ELF-1 (cell line): ENCODE data around the gene SELENBP1.
"Not testable (repeated sequence)": the region's sequence is repeated elsewhere in the genome, so short reads cannot be mapped to it uniquely, and the experiment has no call there.

Experiments
- DNase-seq: peaks from one replicate; pipeline ENCODE4 v3.0.0-alpha.2; 2016; ENCODE audit warnings: low read depth, low spot score

The SELENBP1 gene

GRCh38 chr1:151377150-151377884, 4.8 kb upstream of the SELENBP1 start:
- DNase-seq: no peak

GRCh38 chr1:151373196-151373595, 691 bp upstream of the SELENBP1 start:
- no peak for DNase-seq

DNA sequence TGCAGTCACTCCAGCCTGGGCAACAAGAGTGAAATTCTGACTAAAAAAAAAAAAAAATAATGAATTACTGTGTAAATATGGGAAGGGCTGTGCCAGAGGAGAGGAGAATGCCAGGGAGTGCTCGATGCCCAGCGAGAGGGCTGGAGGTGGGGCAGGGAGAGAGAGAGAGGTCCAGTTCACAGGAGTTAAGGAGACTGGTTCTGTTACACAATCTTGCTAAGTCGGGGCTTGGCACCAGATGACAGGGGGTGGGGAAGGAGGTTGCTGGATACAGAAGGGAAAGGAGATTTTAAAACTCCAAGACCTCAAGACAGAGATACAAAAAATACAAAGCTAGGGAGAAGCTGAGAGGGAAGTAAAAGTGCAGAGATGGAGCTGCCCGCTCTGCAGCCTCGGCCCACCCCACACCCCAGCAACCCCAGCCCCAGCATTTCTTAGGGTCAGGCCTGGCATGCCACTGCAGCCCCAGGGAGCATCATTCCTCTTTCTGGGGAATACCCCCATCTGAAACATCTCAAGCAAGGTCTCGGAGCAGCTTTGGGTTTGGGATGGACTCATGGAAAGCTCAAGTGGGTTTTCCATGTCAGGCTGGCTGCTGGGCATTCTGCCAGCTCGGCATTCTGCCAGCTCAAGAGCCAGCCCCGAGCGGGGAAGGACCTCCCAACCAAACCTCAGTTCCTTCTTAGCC, 991 bp downstream of the SELENBP1 start:
- DNase-seq: no peak

DNA sequence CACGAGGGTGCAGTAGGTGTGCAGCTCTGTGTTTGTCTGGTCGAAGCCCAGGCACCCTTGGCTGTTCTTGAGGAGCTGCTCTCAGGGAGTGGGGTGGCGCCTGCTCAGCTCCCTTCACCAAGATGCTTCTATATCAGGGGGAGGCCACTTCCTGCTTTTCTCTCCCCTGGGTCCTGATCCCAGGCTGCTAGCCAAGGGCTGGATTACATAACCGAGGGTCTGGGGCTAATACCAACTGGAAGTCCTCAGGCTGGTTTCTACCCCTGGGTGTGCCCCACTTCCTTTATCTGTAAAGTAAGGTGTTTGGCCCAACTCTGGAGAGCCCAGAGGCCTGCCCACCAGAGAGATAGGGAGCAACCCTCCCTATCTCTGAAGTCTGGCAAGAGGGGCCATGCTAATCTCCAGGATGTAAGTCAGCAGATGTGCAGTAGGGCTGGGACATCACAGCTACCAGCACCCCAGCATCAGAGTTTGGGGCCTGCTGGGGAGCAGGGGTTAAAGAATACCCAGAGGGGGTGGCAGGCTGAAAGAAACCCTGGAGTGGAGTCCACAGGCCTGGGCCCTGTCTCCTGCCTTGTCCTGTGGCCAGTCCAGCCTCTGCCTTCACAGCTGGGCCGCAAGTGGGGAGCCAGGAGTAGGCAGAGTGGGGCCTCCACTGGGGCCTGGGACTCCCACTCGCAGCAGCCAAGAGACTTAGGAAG, 2.1 kb downstream of the SELENBP1 start:
- no peak for DNase-seq

GRCh38 chr1:151369621-151370048, 2.9 kb downstream of the SELENBP1 start:
- DNase-seq: no peak

- DNase-seq: no peak
Observed at GRCh38 chr1:151369302-151369610, 3.2 kb downstream of the SELENBP1 start.

DNA sequence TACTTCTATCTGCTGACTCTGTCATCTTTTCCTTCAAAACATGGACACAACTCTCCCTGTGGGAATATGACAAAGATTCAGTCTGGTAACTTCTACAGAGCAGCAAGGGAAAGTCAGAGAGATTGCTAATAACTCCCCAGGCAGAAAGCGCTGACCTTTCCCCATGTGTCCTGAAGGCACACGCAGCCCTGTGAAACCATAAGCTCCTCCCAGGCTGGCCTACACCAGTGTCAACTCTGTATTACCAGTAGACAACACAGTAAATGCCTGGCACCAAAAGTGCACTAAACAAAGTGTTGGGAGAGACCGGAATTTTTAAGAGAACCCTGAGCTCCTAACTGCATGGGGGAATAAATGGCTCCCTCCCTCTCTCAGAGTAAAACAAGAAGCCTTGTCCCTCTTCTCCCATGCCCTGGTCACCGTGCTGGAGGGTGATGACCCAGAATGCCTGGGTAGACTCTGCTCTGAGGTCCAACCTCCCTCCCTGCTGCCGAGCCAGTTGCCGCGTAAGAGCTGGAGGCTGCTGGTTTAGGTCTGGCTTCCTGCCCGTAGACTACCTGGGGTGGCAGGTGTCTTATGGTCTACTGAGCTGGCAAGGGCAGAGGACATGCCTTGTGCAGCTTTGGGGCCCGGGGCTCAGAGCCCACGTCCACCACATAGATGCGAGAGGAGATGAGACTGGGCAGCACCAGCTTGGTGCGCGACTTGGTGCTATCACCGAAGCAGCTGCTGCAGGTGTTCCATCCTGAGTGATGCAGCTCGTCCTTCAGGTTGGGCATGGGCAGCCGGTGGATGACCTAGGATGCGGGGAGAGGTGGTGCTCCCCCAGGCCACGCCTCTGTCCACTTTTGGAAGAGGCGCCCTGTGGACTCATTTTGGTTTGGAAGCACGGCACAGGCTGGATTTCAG, 3.9 kb downstream of the SELENBP1 start:
- DNase-seq: no peak

DNA sequence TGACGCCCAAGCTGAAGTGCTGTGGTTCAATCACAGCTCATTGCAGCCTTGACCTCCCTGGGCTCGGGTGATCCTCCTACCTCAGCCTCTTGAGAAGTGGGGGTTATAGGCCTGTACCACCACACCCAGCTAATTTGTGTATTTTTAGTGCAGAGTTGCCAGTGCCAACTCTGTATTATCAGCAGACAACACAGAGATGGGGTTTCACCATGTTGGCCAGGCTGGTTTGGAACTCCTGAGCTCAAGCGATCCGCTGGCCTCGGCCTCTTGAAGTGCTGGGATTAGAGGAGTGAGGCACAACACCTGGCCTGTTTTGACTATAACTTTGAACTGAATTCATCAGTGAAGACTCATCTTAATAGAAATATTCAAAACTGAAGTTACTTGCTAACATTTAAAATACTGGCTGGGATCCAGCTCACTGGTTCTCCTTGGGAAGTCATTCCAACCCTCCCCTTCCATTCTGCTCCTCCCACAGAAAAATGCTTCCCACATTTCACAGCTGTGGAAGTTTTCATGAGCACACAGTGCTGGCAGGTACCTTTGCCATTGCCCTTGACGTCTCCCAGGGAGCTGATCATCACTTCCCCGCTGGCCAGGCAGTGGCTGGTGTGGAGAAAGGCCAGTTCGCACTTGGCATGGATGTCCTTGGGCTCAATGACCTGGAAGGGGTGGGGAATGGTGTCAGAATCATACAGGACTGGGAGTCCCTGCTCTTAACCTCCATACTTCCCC, 4.7 kb downstream of the SELENBP1 start:
- DNase-seq: no peak

GRCh38 chr1:151364996-151365395, 7.5 kb downstream of the SELENBP1 start:
- no peak for DNase-seq

- no peak for DNase-seq
Observed at GRCh38 chr1:151362308-151363155, 10.0 kb downstream of the SELENBP1 start.

DNA sequence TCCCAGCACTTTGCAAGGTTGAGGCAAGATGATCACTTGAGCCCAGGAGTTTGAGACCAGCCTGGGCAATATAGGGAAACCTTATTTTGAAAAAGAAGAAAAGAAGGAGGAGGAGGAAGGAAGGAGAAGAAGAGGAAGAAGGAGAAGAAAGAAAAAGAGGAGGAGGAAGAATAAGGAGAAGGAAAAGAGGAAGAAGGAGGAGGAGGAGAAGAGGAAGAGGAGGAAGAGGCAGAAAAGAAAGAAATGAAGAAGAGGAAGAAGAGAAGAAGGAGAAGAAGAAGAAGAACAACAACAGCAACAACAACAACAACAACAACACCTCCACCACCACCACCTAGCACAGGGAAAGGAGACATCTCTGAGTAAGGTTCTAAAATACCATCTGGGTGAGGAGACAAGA, 10.6 kb downstream of the SELENBP1 start:
- DNase-seq: no peak

GRCh38 chr1:151356696-151357095, 15.8 kb downstream of the SELENBP1 start:
- no peak for DNase-seq

- no peak for DNase-seq
Observed at GRCh38 chr1:151352021-151352718, 20.3 kb downstream of the SELENBP1 start.

DNA sequence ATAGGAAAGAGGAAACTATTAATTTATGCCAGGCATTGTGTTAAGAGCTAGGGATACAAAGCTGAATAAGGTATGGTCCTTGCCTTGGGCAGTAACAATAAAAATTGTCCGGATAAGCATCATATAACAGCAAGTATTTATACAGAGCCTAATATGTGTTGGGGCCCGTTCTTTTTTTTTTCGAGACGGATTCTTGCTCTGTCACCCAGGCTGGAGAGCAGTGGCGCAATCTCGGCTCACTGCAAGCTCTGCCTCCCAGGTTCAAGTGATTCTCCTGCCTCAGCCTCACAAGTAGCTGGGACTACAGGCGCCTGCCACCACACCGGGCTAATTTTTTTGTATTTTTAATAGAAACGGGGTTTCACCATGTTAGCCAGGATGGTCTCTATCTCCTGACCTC, 22.2 kb downstream of the SELENBP1 start:
- DNase-seq: not testable (repeated sequence)

DNA sequence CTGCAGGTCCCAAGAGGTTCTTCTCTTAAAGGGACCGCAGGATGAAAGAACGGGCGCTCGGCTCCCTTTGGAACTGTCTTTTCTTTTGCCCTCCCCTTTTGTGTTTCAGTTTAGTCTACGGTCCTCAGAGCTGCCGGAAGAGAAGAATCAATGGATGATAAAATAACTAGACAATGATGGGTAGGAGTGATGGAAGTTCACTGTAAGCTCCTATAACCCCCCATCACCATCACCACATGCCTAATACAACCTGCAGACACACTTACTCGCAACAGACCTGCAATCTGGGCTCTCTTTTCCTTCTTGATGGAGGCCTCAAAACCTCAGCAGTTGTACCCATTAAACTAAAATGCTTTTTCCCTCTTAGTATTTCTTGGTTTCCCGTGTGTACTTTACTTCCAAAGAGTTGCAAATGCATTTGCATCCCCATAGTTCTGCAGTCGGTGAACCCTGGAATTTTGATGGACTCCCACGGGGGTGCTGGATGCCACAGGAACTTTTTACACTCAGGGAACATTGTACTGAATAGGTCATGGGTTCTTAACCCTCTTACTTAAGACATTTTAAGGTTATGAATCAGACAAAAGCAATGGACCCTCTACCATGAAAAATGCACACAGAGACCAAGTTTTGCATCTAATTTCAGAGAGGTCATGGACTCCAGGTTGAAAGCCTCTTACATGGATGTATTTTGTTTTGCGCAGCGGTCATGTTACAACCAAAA, 24.8 kb downstream of the SELENBP1 start:
- DNase-seq: no peak

GRCh38 chr1:151346769-151347522, 25.6 kb downstream of the SELENBP1 start, which contains the start of gene RFX5:
RFX5 (minus strand) TSS chr1:151347252; CDS start chr1:151346320, 932 bp downstream.
- peak; percentile 99 for DNase-seq

DNA sequence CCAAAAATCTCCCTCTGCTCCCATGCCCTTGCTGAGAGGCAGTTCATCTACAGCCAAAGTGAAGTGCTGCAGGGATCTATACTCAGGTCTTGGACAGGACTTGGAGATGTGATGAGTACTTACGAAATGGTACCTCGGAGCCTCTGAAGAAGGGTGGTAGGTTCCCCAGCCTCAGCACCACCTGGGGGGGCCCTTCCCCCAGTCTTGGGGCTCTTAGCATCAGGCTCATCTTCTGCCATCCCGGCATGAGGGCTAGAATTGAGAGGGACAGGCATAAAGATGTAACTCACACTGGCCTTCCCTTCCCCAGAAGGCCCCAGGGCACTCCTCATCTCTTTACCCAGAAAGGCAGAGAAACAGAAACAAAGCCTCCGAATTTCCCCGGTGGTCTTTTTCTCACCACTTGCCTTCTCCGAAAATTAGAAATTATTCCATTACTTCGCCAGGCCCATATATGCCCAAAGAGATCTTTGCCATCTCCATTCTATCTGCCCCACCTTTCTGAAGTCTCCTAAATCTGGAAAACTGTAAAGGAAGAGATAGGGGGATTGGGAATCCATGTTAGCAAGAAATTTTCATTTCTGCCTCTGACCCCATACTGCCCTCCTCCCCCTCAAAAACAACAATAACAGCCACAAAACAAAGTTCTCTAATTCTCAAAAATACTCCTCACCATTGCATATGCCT, 26.3 kb downstream of the SELENBP1 start:
- DNase-seq: peak; percentile 22
